H1 (cell line): ENCODE data around the gene NPR1. TPM values are rescaled to one million over a fixed set of nuclear protein-coding genes. Genes with fewer than 3 reads are reported as not detected.

Experiments used
- POLR2AphosphoS5 ChIP-seq: IDR thresholded peaks from 2 replicates; pipeline ENCODE4 v1.6.1; 2011; ENCODE audit warnings: low read depth, low read length
- RAD21 ChIP-seq, 2 experiments: IDR thresholded peaks in 1 of 2; conservative IDR thresholded peaks in 1 of 2; 2 replicates each; pipeline ENCODE4 v1.6.1; 2011; ENCODE audit warnings: low read depth in 2 of 2, low read length in 2 of 2, improper control_type of control experiment in 1 of 2, inconsistent platforms in 1 of 2, mild to moderate bottlenecking in 1 of 2, moderate library complexity in 1 of 2
- RNF2 ChIP-seq: fragments of 200-900, 300-1000 bp; sonication (generic); IDR thresholded peaks from 2 replicates; pipeline ENCODE4 v1.7.1; 2016; ENCODE audit warnings: borderline replicate concordance, low read depth, mild to moderate bottlenecking, antibody characterized with exemption, low read length; ENCODE audit not compliant: poor library complexity, severe bottlenecking; ENCODE audit errors: missing control alignments
- TBP ChIP-seq: IDR thresholded peaks from 2 replicates; pipeline ENCODE4 v1.6.1; 2011; ENCODE audit warnings: low read depth, low read length, improper control_type of control experiment
- polyA plus RNA-seq, 7 experiments: library from polyadenylated mRNA; depleted of rRNA in 3 of 7; stranded (reverse) in 5 of 7; unstranded in 2 of 7; fragments of >200 nt in 5 of 7; fragments of 200-250 nt in 2 of 7; gene quantifications; 1 replicate in 5 of 7; 2 replicates in 1 of 7; 4 replicates in 1 of 7; pipeline versions ENCODE4 v1.2.1 to v1.2.3, GENCODE V29; 2011 to 2013; ENCODE audit warnings: missing spikeins in 2 of 7, mixed read lengths in 2 of 7
- total RNA-seq: library from RNA; stranded (reverse); fragmentation: NEBNext Ultra II Directional; extraction: Animal tissue kit (Norgen Biotek cat#: 25700); gene quantifications from 2 replicates; pipeline ENCODE4 v1.2.1, GENCODE V29; 2021

The NPR1 gene
- total and polyA plus RNA-seq, 2 of the 8 experiments (the other 6 are each of a cell fraction or from before 2014, with no cell fraction given): 11.7 to 13.2 TPM

- TF ChIP-seq RNF2: no peak
- TF ChIP-seq POLR2AphosphoS5: no peak
- TF ChIP-seq TBP: no peak
- TF ChIP-seq RAD21 (IDR thresholded peaks at IDR 0.05 in 1 of 2, conservative IDR thresholded peaks at IDR 0.05 in 1 of 2; ENCODE audit: low read depth in 2 of 2, low read length in 2 of 2): no peak
- TF ChIP-seq, all 59 proteins: peak for 0
These were observed 36.3 kb upstream of the NPR1 start (continued) for GRCh38 chr1:153642161-153642560.
